ENCODE measurements around the gene CITED1. TPM values are rescaled to one million over a fixed set of nuclear protein-coding genes. Genes with fewer than 3 reads are reported as not detected.

The CITED1 gene
- total RNA-seq, 1 experiment from 2014 or later, result 1.1 TPM

- no peak overlapping the region for H3K4me2 ChIP-seq (ENCODE audit: insufficient read depth, insufficient read length, low read length)
These were observed 23.4 kb downstream of the CITED1 start for GRCh38 chrX:72282302-72282701.

More at GRCh38 chrX:72282302-72282701, 23.4 kb downstream of the CITED1 start:
- Histone ChIP-seq H3K23me2 (ENCODE audit: insufficient read length, low read depth, low read length, poor library complexity, severe bottlenecking) (no peaks in the 10 kb centered on the region), H3T11ph (ENCODE audit: low read length) (no peak overlapping the region), H3K4me1 (ENCODE audit: insufficient read depth, low read length) (no peaks in the 10 kb centered on the region), H4K5ac (ENCODE audit: insufficient read length, low read depth, low read length) (no peak overlapping the region), H3K23ac (ENCODE audit: insufficient read length, low read depth, low read length) (no peak overlapping the region), H4K8ac (replicated peaks; ENCODE audit: insufficient read length, low read depth, low read length) (no peak overlapping the region), H2BK5ac (ENCODE audit: insufficient read length, low read length) (no peak overlapping the region), H3K27ac (ENCODE audit: insufficient read length, low read depth, low read length) (no peak overlapping the region), H2BK120ac (ENCODE audit: low read depth, low read length, poor library complexity, severe bottlenecking) (no peak overlapping the region), H3K18ac (ENCODE audit: insufficient read length, low read depth, low read length) (no peak overlapping the region), H3K14ac (ENCODE audit: insufficient read depth, low read length) (no peak overlapping the region), H4K91ac (ENCODE audit: insufficient read length, low read depth, low read length) (no peak overlapping the region), H3K56ac (ENCODE audit: insufficient read length, low read depth, low read length) (no peak overlapping the region), H4K20me1 (ENCODE audit: control insufficient read depth, insufficient read depth, insufficient read length) (no peaks in the 10 kb centered on the region), H3K9me3 (ENCODE audit: control insufficient read depth, low read depth, low read length) (no peaks in the 10 kb centered on the region), H2BK12ac (ENCODE audit: insufficient read length, low read depth, low read length) (no peak overlapping the region), H3K79me1 (ENCODE audit: insufficient read depth, low read depth, low read length, poor library complexity, severe bottlenecking) (no peaks in the 10 kb centered on the region), H2BK20ac (ENCODE audit: low read depth, low read length, poor library complexity, severe bottlenecking) (no peak overlapping the region), H3K79me2 (ENCODE audit: insufficient read depth, low read length) (no peaks in the 10 kb centered on the region), H3K9ac (ENCODE audit: extremely low read depth, insufficient read length, low read length) (no peak overlapping the region), H2BK15ac (ENCODE audit: low read depth, low read length) (no peak overlapping the region), H2AK5ac (ENCODE audit: insufficient read length, low read length) (no peak overlapping the region), H2AFZ (ENCODE audit: low read length) (no peak overlapping the region), H3K4ac (ENCODE audit: low read depth, low read length) (no peak overlapping the region), H3K27me3 (ENCODE audit: insufficient read depth, low read length) (no peaks in the 10 kb centered on the region)
- peaks cover 5 to 6% of the 10 kb centered on the region in 2 experiments; a peak in 2 of 4 replicates for H3K4me1 Mint-ChIP-seq
- TF ChIP-seq CTCF (conservative IDR thresholded peaks at IDR 0.05), result no peak
- DNase-seq, result no peak
- no peak overlapping the region for H3K4me3 Mint-ChIP-seq
- H3K27ac Mint-ChIP-seq, result no peak overlapping the region
- H3K27me3 Mint-ChIP-seq (ENCODE audit: low read depth), result peaks cover 2% of the 10 kb centered on the region
- WGBS (ENCODE audit: extremely low coverage, insufficient read length, low lambda C conversion rate), result no CpG with 5 or more reads among the region's 1 CpG
- peaks cover 48 to 51% of the 10 kb centered on the region in 2 experiments for H3K9me3 Mint-ChIP-seq
- no peaks in the 10 kb centered on the region for H3K36me3 Mint-ChIP-seq (ENCODE audit: insufficient read depth in 1 of 3, low read depth in 3 of 3)
